B cell (primary cell): ENCODE data around the gene CLASP1. TPM values are rescaled to one million over a fixed set of nuclear protein-coding genes. Genes with fewer than 3 reads are reported as not detected.

Source experiments
- ATAC-seq: fragments of 200-7000 bp; cut with Tn5 transposase; one replicate; pipeline ENCODE4 v1.10.0; 2021; ENCODE audit warnings: low read depth, mild to moderate bottlenecking, moderate number of reproducible peaks, moderate library complexity
- CTCF ChIA-PET: fragments of 350-600 bp; sonication (Branson Sonifier 250); formaldehyde crosslinking; loops from one replicate; lab custom pipeline; 2021; ENCODE audit warnings: antibody characterized with exemption, inconsistent platforms; lab: Charles Lee
- POLR2A ChIA-PET: fragments of 350-600 bp; sonication (Branson Sonifier 250); formaldehyde crosslinking; loops from one replicate; lab custom pipeline; 2021; ENCODE audit warnings: antibody characterized with exemption; lab: Charles Lee
- DNase-seq: peaks from one replicate; pipeline ENCODE4 v3.0.0; 2013
- H2AFZ ChIP-seq: 2 replicates; pipeline ENCODE4 v1.6.1; 2012; ENCODE audit warnings: mild to moderate bottlenecking, low read depth, low read length; ENCODE audit not compliant: insufficient read depth, poor library complexity, severe bottlenecking
- H3K27ac ChIP-seq, 2 donors: 1 replicate in 1 of 2; 2 replicates in 1 of 2; pipeline ENCODE4 v1.5.1; 2012 to 2013; ENCODE audit warnings: low read length in 2 of 2, mild to moderate bottlenecking in 2 of 2, moderate library complexity in 1 of 2
- H3K27me3 ChIP-seq, 4 experiments: fragments of 200-600 bp in 1 of 4; sonication (generic) in 1 of 4; replicated peaks in 1 of 4; 1 replicate in 2 of 4; 2 replicates in 2 of 4; pipeline versions ENCODE4 v1.6.1 to v1.7.0; 2013 to 2016; ENCODE audit warnings: low read length in 3 of 4, mild to moderate bottlenecking in 2 of 4, mixed read lengths in 1 of 4, moderate library complexity in 1 of 4; ENCODE audit not compliant: insufficient read depth in 4 of 4, control insufficient read depth in 3 of 4; ENCODE audit errors: control extremely low read depth in 1 of 4
- H3K36me3 ChIP-seq, 2 experiments: replicated peaks in 1 of 2; 1 replicate in 1 of 2; 2 replicates in 1 of 2; pipeline versions ENCODE4 v1.6.1 to v1.7.1; 2013; ENCODE audit warnings: low read length in 1 of 2; ENCODE audit not compliant: insufficient read depth in 2 of 2, control insufficient read depth in 1 of 2; ENCODE audit errors: control extremely low read depth in 1 of 2, extremely low read depth in 1 of 2
- H3K4me1 ChIP-seq, 2 donors: fragments of 200-600 bp in 1 of 2; sonication (generic) in 1 of 2; 1 replicate in 1 of 2; 2 replicates in 1 of 2; pipeline versions ENCODE4 v1.5.1 to v1.6.1; 2013 to 2017; ENCODE audit warnings: low read length in 2 of 2; ENCODE audit not compliant: control insufficient read depth in 2 of 2, insufficient read depth in 2 of 2
- H3K4me2 ChIP-seq: replicated peaks from 2 replicates; pipeline ENCODE3; 2012; ENCODE audit warnings: mild to moderate bottlenecking, low read depth, low read length; ENCODE audit not compliant: poor library complexity, severe bottlenecking
- H3K4me3 ChIP-seq, 5 experiments: fragments of 200-600 bp in 1 of 5; sonication (generic) in 1 of 5; 1 replicate in 3 of 5; 2 replicates in 2 of 5; pipeline versions ENCODE4 v1.5.1 to v1.7.0; 2011 to 2016; ENCODE audit warnings: low read length in 4 of 5, mild to moderate bottlenecking in 4 of 5, low read depth in 2 of 5, control low read depth in 1 of 5, moderate library complexity in 1 of 5; ENCODE audit not compliant: insufficient read depth in 1 of 5; ENCODE audit errors: control extremely low read depth in 1 of 5, extremely low read depth in 1 of 5
- H3K79me2 ChIP-seq: fragments of 200-600 bp; sonication (generic); one replicate; pipeline ENCODE4 v1.6.0; 2016; ENCODE audit warnings: low read length; ENCODE audit not compliant: control insufficient read depth, insufficient read depth
- H3K9ac ChIP-seq: fragments of 200-600 bp; sonication (generic); 2 replicates; pipeline ENCODE4 v1.6.1; 2017; ENCODE audit warnings: mild to moderate bottlenecking, low read length, moderate library complexity
- H3K9me3 ChIP-seq, 3 donors: one replicate each; pipeline versions ENCODE4 v1.6.1 to v1.7.1; 2013; ENCODE audit warnings: low read length in 2 of 3; ENCODE audit not compliant: control insufficient read depth in 2 of 3, insufficient read depth in 1 of 3; ENCODE audit errors: control extremely low read depth in 1 of 3
- H4K20me1 ChIP-seq: 2 replicates; pipeline ENCODE4 v1.6.0; 2012; ENCODE audit warnings: mild to moderate bottlenecking, low read length; ENCODE audit not compliant: insufficient read depth, control insufficient read depth, poor library complexity, severe bottlenecking
- H3K27ac Mint-ChIP-seq: one replicate; pipeline ENCODE4 v1.8.0; 2021; ENCODE audit warnings: mixed read lengths
- H3K27me3 Mint-ChIP-seq: one replicate; pipeline ENCODE4 v1.8.0; 2021; ENCODE audit warnings: mixed read lengths
- H3K4me1 Mint-ChIP-seq: one replicate; pipeline ENCODE4 v1.8.0; 2021; ENCODE audit warnings: mixed read lengths
- H3K4me3 Mint-ChIP-seq: one replicate; pipeline ENCODE4 v1.8.0; 2021; ENCODE audit warnings: mixed read lengths
- H3K9me3 Mint-ChIP-seq: one replicate; pipeline ENCODE4 v1.8.0; 2022; ENCODE audit warnings: mixed read lengths; ENCODE audit not compliant: insufficient read depth
- EZH2 ChIP-seq: IDR thresholded peaks from 2 replicates; pipeline ENCODE4 v1.6.1; 2012; ENCODE audit warnings: borderline replicate concordance, low read depth, mild to moderate bottlenecking, moderate library complexity, low read length; ENCODE audit not compliant: insufficient read depth, poor library complexity, severe bottlenecking
- WGBS: methylation state at CpG from one replicate; pipeline ENCODE4 v1.1.5; 2013; ENCODE audit warnings: missing lambda C conversion rate; ENCODE audit not compliant: insufficient coverage; 5-methylcytosine and 5-hydroxymethylcytosine counted together
- intact Hi-C: fragments of 100-400 bp; cut with micrococcal nuclease; formaldehyde crosslinking; loops from one replicate; pipeline ENCODE4 v1.10.0; 2022
- polyA plus RNA-seq: library from polyadenylated mRNA; depleted of rRNA; stranded (reverse); fragments of >200 nt; gene quantifications from 2 replicates; pipeline ENCODE4 v1.2.3, GENCODE V29; 2012
- total RNA-seq, 2 donors: library from RNA; stranded (reverse); fragments of 120-200 nt in 1 of 2; gene quantifications; 1 replicate in 1 of 2; 2 replicates in 1 of 2; pipeline versions ENCODE4 v1.2.3 to v1.2.4, GENCODE V29; 2013 to 2022
- TF ChIP-seq, protein P1 (sequence below): fragments of 200-600 bp; IDR thresholded peaks from one replicate; pipeline ENCODE4 v1.8.0; 2022; ENCODE audit warnings: antibody characterized with exemption, mild to moderate bottlenecking

The CLASP1 gene
- total and polyA plus RNA-seq, 2 donors (not counting 1 experiment from before 2014, with no cell fraction given) = 8.7 to 88.0 TPM

- DNase-seq (no peak), ATAC-seq (no peak)
- no peaks in the 10 kb centered on the region for H3K27me3 ChIP-seq
- ChIA-PET POLR2A (no interaction called here), CTCF (no interaction called here)
- peaks cover 74% of the 10 kb centered on the region for H3K79me2 ChIP-seq
- peaks cover 62% of the 10 kb centered on the region for H3K4me1 Mint-ChIP-seq
- WGBS = 85% methylated on average over 2 of the region's 2 CpGs
- H3K4me1 ChIP-seq = peaks cover 17 to 18% of the 10 kb centered on the region in 2 donors
- H3K4me2 ChIP-seq = no peak overlapping the region
- no peak overlapping the region for H3K27ac Mint-ChIP-seq
- H3K9me3 ChIP-seq = peaks cover 0 to 5% (median 1%) of the 10 kb centered on the region in 3 donors
- peak overlapping the region; percentile 6 for H3K4me3 Mint-ChIP-seq
- intact Hi-C loops = no loop called here
- no peaks in the 10 kb centered on the region for H3K36me3 ChIP-seq
- H4K20me1 ChIP-seq = peaks cover 55% of the 10 kb centered on the region
- H2AFZ ChIP-seq = no peak overlapping the region
- no peak overlapping the region for H3K4me3 ChIP-seq
- no peak overlapping the region for H3K9ac ChIP-seq
- no peak overlapping the region for H3K27ac ChIP-seq
- TF ChIP-seq, protein P1, sequence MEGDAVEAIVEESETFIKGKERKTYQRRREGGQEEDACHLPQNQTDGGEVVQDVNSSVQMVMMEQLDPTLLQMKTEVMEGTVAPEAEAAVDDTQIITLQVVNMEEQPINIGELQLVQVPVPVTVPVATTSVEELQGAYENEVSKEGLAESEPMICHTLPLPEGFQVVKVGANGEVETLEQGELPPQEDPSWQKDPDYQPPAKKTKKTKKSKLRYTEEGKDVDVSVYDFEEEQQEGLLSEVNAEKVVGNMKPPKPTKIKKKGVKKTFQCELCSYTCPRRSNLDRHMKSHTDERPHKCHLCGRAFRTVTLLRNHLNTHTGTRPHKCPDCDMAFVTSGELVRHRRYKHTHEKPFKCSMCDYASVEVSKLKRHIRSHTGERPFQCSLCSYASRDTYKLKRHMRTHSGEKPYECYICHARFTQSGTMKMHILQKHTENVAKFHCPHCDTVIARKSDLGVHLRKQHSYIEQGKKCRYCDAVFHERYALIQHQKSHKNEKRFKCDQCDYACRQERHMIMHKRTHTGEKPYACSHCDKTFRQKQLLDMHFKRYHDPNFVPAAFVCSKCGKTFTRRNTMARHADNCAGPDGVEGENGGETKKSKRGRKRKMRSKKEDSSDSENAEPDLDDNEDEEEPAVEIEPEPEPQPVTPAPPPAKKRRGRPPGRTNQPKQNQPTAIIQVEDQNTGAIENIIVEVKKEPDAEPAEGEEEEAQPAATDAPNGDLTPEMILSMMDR = no peak
- no peak for TF ChIP-seq EZH2
- peaks cover 9% of the 10 kb centered on the region for H3K9me3 Mint-ChIP-seq
- no peaks in the 10 kb centered on the region for H3K27me3 Mint-ChIP-seq
These were observed 98.6 kb downstream of the CLASP1 start for GRCh38 chr2:121550669-121551068.

DNA sequence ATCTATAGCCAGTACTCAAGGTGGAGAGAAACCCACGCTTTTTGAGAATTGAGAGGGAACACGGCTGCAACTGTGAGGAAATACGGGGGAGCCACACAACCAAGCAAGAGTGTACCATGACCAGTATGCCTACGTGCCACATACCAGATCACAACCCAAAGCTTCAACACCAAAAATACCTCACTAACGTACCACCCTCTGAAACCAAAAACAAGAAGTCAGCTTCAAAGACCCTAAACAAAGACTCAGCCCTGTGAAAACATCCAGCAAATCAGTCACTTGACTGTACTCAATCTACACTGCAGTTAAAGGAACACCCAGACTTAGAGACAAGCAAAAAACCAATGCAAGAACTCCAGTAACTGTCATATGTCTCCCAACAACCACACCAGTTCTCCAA is 101.6 kb downstream of the CLASP1 start:
- peak overlapping the region; percentile 33 for H3K4me3 Mint-ChIP-seq
- Histone ChIP-seq H4K20me1 (peaks cover 53% of the 10 kb centered on the region), H3K4me1 (peaks cover 17 to 18% of the 10 kb centered on the region in 2 donors), H3K4me3 (no peak overlapping the region), H3K79me2 (peaks cover 87% of the 10 kb centered on the region), H2AFZ (no peak overlapping the region), H3K9me3 (peaks cover 0 to 5% (median 1%) of the 10 kb centered on the region in 3 donors), H3K27me3 (no peaks in the 10 kb centered on the region), H3K27ac (no peak overlapping the region), H3K4me2 (peak overlapping the region; percentile 26), H3K36me3 (no peaks in the 10 kb centered on the region), H3K9ac (no peak overlapping the region)
- peaks cover 59% of the 10 kb centered on the region for H3K4me1 Mint-ChIP-seq
- no peak for TF ChIP-seq EZH2
- TF ChIP-seq, protein P1 = no peak
- ChIA-PET POLR2A (no interaction called here), CTCF (no interaction called here)
- peaks cover 9% of the 10 kb centered on the region for H3K9me3 Mint-ChIP-seq
- ATAC-seq = no peak
- DNase-seq = no peak
- intact Hi-C loops = no loop called here
- H3K27ac Mint-ChIP-seq = peak overlapping the region; percentile 8
- 9% methylated on average over 2 of the region's 5 CpGs for WGBS
- no peaks in the 10 kb centered on the region for H3K27me3 Mint-ChIP-seq
